RWPE2 (cell line): Measurements from ENCODE around the gene UQCRC2.

Source experiments
- ATAC-seq: fragments of 200-7000 bp; cut with Tn5 transposase; 3 replicates; pipeline ENCODE4 v1.9.1; 2021; ENCODE audit warnings: low read depth
- DNase-seq: peaks from one replicate; pipeline ENCODE4 v3.0.0-alpha.2; 2020; ENCODE audit warnings: low spot score
- H3K27ac ChIP-seq: fragments of 450-650 bp; 2 replicates; pipeline ENCODE4 v1.5.1; 2017; ENCODE audit warnings: mild to moderate bottlenecking; ENCODE audit not compliant: poor library complexity, severe bottlenecking
- H3K27me3 ChIP-seq: fragments of 250-450 bp; sonication (Bioruptor Pico); 2 replicates; pipeline ENCODE4 v1.5.1; 2021; ENCODE audit warnings: mild to moderate bottlenecking, moderate library complexity; ENCODE audit not compliant: insufficient read depth, poor library complexity, severe bottlenecking
- H3K36me3 ChIP-seq: fragments of 250-450 bp; sonication (Bioruptor Pico); 2 replicates; pipeline ENCODE4 v1.5.1; 2020; ENCODE audit warnings: low read depth, mild to moderate bottlenecking, moderate library complexity
- H3K4me1 ChIP-seq: fragments of 250-450 bp; sonication (Bioruptor Pico); 2 replicates; pipeline ENCODE4 v1.5.1; 2021; ENCODE audit warnings: mild to moderate bottlenecking, moderate library complexity; ENCODE audit not compliant: insufficient read depth, poor library complexity, severe bottlenecking
- H3K4me3 ChIP-seq: fragments of 250-450 bp; sonication (Bioruptor Pico); 2 replicates; pipeline ENCODE4 v1.5.1; 2021; ENCODE audit warnings: mild to moderate bottlenecking, moderate library complexity; ENCODE audit not compliant: severe bottlenecking
- H3K9me3 ChIP-seq: fragments of 250-450 bp; sonication (Bioruptor Pico); 2 replicates; pipeline ENCODE4 v1.5.1; 2021; ENCODE audit warnings: mild to moderate bottlenecking, moderate library complexity; ENCODE audit not compliant: severe bottlenecking
- CTCF ChIP-seq: fragments of 450-650 bp; IDR thresholded peaks from one replicate; pipeline ENCODE4 v1.5.1; 2017; ENCODE audit warnings: mild to moderate bottlenecking, moderate library complexity; ENCODE audit not compliant: poor library complexity, severe bottlenecking

Gene UQCRC2

DNA sequence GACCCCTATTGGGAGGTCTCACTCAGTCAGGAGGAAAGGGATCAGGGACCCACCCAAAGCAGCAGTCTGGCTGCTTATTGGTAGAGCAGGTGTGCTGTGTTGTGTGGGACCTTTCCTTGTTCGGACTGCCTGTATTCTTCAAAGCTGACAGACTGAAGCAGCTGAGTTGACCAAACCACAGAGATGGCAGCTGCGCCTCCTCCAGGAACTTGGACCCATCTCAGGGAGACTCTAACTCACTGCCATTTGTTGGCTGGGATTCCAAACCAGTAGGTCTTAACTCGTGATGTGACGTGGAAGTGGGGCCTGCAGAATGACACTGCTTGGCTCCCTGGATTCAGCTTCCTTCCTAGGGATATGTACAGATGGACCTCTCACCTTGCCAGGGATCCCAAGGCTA lies 9.6 kb upstream of the UQCRC2 start:
- TF ChIP-seq CTCF, result no peak
- no peaks in the 10 kb centered on the region for H3K4me1 ChIP-seq
- no peaks in the 10 kb centered on the region for H3K27me3 ChIP-seq
- ATAC-seq (no peak), DNase-seq (no peak)
- H3K27ac ChIP-seq, result no peak overlapping the region
- no peaks in the 10 kb centered on the region for H3K9me3 ChIP-seq
- H3K36me3 ChIP-seq, result no peaks in the 10 kb centered on the region
- no peak overlapping the region for H3K4me3 ChIP-seq

DNA sequence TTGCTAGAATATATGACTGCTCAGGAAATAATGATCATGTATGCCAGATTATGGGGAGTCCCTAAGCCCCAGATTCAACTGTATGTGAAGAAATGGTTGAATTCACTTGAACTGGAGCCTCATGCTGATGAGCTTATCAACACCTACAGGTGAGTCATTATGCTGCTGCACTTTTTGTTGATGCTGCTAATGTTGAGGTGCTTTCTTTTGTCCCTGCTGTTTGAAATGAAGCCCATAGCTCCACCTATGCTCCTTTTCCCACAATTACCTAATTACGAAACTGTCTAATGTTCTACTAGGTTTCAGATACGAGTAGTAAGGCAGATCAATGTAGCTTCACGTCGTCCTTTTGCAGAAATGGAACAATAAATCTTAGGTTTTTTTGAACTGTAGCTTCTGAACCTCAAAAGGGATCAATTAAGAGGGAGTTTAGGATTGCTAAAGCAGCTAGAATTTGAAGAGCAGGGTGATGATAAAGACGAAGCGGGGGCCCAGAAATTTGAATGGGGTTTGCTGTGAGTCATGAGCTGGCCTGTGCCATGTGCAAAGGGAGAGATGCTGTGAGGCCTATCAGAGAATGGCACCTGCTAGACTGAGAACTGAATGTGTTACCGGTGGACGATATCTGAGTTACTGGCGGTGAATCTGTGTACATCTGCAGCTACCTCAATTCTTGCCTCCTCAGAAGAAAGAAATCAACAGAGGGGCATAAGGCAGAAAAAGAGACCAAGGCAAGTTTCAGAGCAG lies 6.1 kb upstream of the UQCRC2 start:
- Histone ChIP-seq H3K36me3 (no peaks in the 10 kb centered on the region), H3K27ac (no peak overlapping the region), H3K4me1 (no peaks in the 10 kb centered on the region), H3K4me3 (no peak overlapping the region), H3K27me3 (no peaks in the 10 kb centered on the region), H3K9me3 (no peaks in the 10 kb centered on the region)
- no peak for ATAC-seq
- no peak for TF ChIP-seq CTCF
- no peak for DNase-seq

DNA sequence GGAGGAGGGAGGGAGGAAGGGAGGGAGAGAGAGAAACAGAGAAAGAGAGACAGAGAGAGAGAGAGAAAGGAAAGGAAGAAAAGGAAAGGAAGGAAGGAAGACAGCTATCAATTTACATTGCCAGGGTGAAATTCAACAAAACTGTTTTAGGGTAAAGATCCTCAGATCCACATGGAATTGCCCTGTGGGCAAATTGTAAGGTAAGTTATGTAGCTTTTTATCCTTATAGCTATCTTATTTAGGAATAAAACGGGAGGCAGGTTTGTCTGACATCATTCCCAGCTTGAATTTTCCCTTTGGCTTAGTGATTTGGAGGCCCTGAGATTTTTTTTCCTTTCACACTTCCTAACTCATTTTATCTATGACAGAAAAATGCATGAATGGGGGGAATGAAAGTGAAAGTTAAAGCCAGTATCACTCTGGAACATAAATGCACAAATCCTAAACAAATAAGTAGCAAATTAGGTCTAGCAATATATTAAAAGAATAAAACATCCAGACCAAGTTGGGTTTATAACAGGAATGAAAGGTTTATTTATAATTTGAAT lies 3.4 kb upstream of the UQCRC2 start:
- Histone ChIP-seq H3K9me3 (no peaks in the 10 kb centered on the region), H3K4me3 (no peak overlapping the region), H3K27me3 (no peaks in the 10 kb centered on the region), H3K4me1 (peaks cover 3% of the 10 kb centered on the region), H3K27ac (no peak overlapping the region), H3K36me3 (no peaks in the 10 kb centered on the region)
- no peak for ATAC-seq
- no peak for DNase-seq
- TF ChIP-seq CTCF, result no peak

DNA sequence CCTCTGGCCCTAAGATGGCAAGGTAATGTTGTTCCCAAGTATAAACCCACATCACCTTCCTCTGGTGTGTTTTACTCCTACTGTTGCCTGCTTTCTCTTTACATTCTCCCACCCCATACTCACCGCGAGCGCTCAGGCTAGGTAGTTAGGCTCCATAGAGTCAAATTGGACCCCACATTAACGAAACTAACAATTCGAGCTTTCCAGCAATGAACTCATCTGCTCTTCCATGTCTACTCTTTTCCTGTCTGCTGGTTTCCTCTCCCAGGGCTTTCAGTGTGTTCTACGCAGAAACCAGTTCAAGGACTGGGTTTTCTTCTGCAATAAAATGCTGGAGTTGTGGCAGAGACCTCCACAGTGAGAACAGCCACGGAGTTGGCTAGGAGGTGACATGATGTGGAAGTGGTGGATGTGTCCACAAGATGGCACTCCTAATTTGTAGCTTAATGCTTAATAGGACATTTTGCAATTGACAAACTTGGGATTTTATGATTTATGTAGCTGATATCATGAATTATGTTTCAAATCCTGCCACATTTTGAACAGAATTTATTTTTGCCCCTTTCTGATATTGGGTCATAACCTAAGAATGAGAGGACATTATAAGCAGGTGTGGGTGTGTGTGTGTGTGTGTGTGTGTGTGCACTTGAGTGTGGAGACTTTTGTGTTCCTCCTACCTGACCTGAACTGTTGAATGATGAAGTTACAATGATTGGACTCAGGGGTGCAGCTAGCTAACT lies 2.2 kb upstream of the UQCRC2 start:
- H3K36me3 ChIP-seq, result peaks cover 9% of the 10 kb centered on the region
- H3K4me1 ChIP-seq, result peaks cover 3% of the 10 kb centered on the region
- H3K27me3 ChIP-seq, result no peaks in the 10 kb centered on the region
- no peaks in the 10 kb centered on the region for H3K9me3 ChIP-seq
- DNase-seq (no peak), ATAC-seq (no peak)
- no peak overlapping the region for H3K4me3 ChIP-seq
- TF ChIP-seq CTCF, result peak; percentile 71
- H3K27ac ChIP-seq, result no peak overlapping the region
